NCI-H2171 (cell line): ENCODE measurements around the gene FNDC3A.
"Not testable (repeated sequence)": the region's sequence is repeated elsewhere in the genome, so short reads cannot be mapped to it uniquely, and the experiment has no call there.

Experiments used
- DNase-seq: peaks from one replicate; lab custom pipeline; 2025; lab: John Stamatoyannopoulos, UW

Gene FNDC3A

DNA sequence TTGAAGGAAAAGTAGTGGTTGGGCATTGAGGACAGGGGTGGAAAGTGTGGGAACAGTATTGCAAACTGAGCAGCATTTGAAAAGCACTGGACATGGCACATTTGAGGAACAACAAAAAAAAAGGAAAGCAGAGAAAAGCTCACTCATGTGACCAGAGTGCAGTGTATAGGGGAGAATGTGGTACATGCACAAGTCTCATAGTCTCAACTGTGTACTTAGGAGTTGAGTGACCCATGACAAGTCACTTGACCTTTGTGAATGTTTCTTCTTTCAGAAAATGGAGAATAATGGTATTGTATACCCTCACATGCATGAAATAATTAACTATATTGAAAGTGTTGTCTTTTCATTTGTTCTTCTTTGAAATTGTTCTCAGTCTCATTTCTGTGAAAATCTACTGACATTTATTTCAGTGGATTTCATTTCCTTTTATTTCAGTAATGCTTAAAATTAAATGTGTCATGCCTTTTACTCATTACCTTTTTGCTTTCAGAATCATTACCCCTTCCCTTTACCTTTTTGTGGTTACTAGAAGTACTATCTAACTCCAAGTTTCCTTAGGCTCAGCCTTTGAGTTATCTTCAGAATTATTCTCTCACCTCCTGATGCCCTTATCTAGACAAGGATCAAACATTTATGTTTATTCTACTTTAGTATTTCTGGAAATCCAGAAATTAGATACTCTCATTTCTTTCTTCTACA is 165.3 kb downstream of the FNDC3A start:
- no peak for DNase-seq

GRCh38 chr13:49146950-49147355 is 171.2 kb downstream of the FNDC3A start:
- no peak for DNase-seq

DNA sequence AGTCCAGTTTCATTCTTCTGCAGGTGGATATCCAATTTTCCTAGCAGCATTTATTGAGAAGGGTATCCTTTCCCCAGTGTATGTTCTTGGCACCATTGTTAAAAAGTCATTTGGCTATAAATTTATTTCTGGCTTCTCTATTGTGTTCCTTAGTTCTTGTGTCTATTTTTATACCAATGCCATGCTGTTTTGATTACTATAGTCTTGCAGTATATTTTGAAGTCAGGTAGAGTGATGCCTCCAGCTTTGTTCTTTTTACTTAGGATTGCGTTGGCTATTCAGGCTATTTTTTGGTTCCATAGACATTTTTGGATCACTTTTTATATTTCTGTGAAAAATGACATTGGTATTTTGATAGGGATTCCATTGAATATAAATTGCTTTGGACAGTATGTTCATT is 172.7 kb downstream of the FNDC3A start:
- DNase-seq: no peak

- not testable (repeated sequence) for DNase-seq
Measured at GRCh38 chr13:49157955-49158584, 182.4 kb downstream of the FNDC3A start.

GRCh38 chr13:49163162-49163561 is 187.4 kb downstream of the FNDC3A start:
- DNase-seq: not testable (repeated sequence)

- DNase-seq: no peak
Measured at GRCh38 chr13:49164712-49165111, 189.0 kb downstream of the FNDC3A start.

GRCh38 chr13:49165798-49166752 is 190.4 kb downstream of the FNDC3A start:
- no peak for DNase-seq

- DNase-seq: no peak
Measured at GRCh38 chr13:49171359-49171758, 195.6 kb downstream of the FNDC3A start.

DNA sequence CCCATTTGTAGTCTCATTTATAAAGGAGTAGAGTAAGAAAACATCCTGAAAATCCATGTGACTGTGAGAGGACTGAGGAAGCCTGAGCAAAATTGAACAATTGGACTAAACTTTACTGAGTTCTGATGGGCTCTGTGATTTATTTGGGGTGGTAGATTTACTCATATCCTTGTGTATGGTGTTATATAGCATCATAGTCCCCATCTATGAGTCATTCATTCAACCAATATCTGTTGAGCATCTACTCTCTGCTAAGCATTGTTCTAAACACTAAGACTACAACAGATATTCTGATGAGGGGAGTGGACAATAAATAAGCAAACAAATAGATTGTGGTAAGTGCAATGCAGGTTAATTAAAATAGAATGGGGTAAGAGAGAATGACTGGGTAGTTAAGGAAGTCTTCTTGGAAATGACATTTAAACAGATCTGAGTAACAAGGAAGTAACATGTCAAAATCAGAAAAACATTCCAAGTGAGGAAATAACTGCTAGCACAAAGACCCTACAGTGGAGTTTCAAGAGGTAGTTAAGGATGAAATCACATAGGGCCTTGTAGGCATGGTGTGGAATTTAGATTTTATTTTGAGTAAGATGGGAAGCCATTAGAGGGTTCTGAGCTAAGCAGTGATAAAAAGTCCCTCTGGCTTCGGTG is 208.1 kb downstream of the FNDC3A start:
- DNase-seq: no peak

DNA sequence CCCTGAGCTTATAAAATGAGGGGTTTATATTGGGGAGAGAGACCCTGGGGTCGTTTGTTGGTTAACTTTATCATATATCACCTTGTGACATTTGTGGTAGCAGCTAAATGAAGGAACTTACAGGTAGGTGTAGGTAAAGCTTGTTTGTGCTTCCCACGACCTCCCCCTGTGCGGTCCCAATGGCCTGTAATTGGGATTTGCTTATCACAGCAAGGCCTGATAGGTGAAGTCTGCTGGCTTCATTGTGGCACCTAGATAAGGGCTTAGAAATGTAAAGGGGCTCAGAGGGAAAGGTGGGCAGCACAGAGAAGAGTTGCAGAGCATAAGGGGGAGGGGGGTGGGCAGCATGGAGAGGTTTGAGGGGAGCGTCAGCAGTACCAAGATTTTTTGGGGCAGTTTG is 208.9 kb downstream of the FNDC3A start:
- DNase-seq: no peak

DNA sequence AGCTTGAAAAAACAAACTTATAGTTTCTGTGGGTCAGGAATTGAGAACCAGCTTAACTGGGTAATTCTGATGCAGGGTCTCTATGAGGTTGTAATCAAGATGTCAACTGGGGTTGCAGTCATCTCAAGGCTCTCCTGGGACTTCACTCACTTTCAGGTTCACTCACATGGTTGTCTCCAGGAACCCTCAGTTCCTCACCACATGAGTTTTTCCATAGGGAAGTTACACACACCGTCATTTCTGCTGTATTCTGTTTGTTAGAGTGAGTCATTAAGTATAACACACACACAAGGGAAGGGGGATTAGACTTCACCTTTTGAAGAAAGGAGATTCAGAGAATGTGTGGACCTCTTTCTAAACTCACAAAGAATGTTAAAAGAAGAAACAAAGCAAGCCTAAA is 209.6 kb downstream of the FNDC3A start:
- DNase-seq: no peak

DNA sequence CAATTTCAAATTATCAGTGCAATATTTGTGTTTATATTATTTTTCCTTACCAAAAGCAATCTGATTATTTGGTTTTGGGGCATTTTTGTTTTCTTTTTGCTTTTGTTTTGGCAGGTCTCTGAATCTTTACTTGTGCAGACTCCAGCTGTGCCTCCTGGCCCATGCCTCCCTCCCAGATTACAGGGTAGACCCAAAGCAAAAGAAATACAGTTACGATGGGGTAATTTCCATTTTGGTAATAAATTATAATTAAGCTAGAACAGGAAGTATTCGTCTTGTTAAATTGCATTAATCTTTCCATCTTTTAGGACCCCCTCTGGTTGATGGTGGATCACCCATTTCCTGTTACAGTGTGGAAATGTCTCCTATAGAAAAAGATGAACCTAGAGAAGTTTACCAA is 215.2 kb downstream of the FNDC3A start:
- DNase-seq: no peak

- no peak for DNase-seq
Measured at GRCh38 chr13:49206641-49207040, 230.9 kb downstream of the FNDC3A start.

DNA sequence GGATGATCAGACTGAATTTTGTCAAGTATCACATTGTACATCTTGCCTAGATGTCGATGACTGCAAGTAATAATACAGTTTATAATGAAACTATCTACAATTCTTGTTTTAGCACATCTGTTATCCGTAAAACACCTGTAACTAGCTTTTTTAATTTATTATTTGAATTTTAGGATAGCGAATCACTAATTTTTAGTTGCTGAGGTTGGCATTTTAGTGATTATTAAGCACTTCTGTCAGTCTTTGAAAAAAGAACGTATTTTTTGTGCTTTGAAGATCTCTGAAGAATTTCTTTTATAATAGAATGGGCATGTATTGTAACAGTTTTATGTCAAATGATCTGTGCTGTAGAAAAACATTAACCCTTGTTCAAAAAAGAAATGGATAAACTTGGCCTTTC is 232.9 kb downstream of the FNDC3A start:
- DNase-seq: no peak

- no peak for DNase-seq
Measured at GRCh38 chr13:49210114-49210513, 234.4 kb downstream of the FNDC3A start.

DNA sequence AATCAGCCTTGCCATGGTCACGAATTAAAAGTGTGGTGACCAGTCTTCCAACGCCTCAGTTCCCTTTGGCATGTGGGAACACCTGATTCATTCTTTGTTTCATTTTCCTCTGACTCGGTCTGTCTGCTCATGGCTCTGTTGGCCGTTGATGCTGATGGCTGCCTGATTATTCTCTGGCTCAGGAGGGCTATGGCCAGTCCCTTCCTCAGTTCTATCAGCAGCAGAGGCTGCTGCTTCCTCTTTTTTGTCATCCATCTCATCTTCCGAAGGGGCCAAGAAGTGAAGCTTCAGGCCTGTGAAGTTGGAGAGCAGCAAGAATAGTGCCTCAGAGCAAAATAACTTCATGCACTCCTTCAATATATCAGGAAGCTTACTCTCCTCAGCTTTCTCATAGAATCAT is 235.0 kb downstream of the FNDC3A start:
- no peak for DNase-seq

DNA sequence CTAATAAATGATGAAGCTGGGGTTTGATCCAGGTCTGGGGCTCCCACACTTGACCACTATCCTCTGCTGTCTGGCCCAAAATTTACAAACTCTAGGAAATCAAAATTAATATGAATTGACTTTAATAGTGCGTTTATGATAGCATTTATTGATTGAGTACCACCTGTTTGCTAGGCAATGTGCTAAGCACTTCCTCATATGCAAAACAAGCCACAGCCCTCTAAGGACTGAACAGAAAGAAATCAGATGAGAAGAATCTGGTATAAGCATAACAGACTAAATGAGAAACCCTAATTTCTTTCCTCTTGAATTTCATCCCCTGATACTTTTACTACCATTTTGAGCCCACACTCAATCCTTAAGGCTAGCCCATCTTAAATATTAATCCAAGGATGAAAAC is 237.8 kb downstream of the FNDC3A start:
- no peak for DNase-seq

- DNase-seq: no peak
Measured at GRCh38 chr13:49213997-49214916, 238.5 kb downstream of the FNDC3A start.

- no peak for DNase-seq
Measured at GRCh38 chr13:49214917-49215376, 239.2 kb downstream of the FNDC3A start.

- DNase-seq: no peak
Measured at GRCh38 chr13:49216334-49216733, 240.6 kb downstream of the FNDC3A start.

- DNase-seq: no peak
Measured at GRCh38 chr13:49217962-49218492, 242.3 kb downstream of the FNDC3A start.
